GM19351 (cell line): ENCODE measurements around the gene FMO5.

Source experiments
- ATAC-seq: cut with Tn5 transposase; IDR thresholded peaks from one replicate; pipeline ENCODE4 v1.9.1; 2021; ENCODE audit warnings: mild to moderate bottlenecking, moderate library complexity; ENCODE audit not compliant: unreplicated experiment

Gene FMO5

DNA sequence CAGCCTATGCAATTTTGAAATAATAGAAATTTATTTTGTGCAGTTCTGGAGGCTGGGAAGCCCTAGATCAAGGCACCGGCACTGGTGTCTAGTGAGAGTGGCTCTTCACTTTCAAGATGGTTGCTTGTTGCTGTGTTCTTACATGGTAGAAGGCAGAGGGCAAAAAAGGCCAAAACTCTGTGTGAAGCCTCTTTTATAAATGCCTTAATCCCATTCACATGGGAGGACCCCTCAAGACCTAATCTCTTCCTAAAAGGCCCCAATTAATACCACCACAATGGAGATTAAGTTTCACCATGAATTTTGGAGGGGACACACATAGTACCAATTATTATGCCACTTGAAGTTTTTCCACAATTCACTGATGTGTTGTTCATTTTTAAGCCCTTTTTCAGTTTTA is 73.9 kb downstream of the FMO5 start:
- no peak for ATAC-seq

DNA sequence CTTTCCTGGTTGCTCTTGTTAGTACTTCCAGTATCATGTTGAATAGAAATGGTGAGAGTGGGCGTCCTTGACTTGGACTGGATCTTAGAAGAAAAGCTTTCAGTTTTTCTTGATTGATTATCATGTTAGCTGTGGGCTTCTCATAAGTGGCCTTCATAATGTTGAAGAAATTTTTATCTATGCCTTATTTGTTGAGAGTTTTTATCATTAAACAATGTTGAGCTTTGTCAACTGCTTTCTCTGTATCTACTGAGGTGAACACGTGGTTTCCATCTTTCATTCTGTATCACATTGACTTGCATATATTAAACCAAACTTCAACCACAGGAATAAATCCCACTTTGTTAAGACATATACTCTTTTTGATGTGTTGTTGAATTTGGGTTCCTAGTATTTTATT is 82.3 kb downstream of the FMO5 start:
- ATAC-seq, result no peak
